C4-2B (cell line): ENCODE data around the gene FKBP10.

ENCODE experiments used
- CTCF ChIP-seq: fragments of 450-650 bp; conservative IDR thresholded peaks from 2 replicates; pipeline ENCODE4 v1.5.1; 2017; ENCODE audit warnings: mild to moderate bottlenecking
- ZFX ChIP-seq: fragments of 450-650 bp; IDR thresholded peaks from 2 replicates; pipeline ENCODE4 v1.6.1; 2017

GRCh38 chr17:41768682-41769288 is 44.0 kb upstream of the FKBP10 start:
- TF ChIP-seq CTCF (no peak), ZFX (no peak)
